ENCODE results near the gene MACROH2A1.

The MACROH2A1 gene

GRCh38 chr5:135396459-135397055, 2.5 kb downstream of the MACROH2A1 start:
- DNase-seq, result no peak

GRCh38 chr5:135395866-135396265, 3.2 kb downstream of the MACROH2A1 start:
- no peak for DNase-seq

- no peak for DNase-seq
Observed at GRCh38 chr5:135395451-135395850, 3.6 kb downstream of the MACROH2A1 start.

GRCh38 chr5:135394095-135394494, 4.9 kb downstream of the MACROH2A1 start:
- DNase-seq, result no peak

GRCh38 chr5:135393691-135394090, 5.3 kb downstream of the MACROH2A1 start:
- DNase-seq, result no peak

GRCh38 chr5:135393229-135393628, 5.8 kb downstream of the MACROH2A1 start:
- DNase-seq, result no peak

GRCh38 chr5:135392256-135392655, 6.8 kb downstream of the MACROH2A1 start:
- no peak for DNase-seq

GRCh38 chr5:135391869-135392255, 7.2 kb downstream of the MACROH2A1 start:
- no peak for DNase-seq

- no peak for DNase-seq
Observed at GRCh38 chr5:135391116-135391868, 7.7 kb downstream of the MACROH2A1 start.

GRCh38 chr5:135388860-135389435, 10.1 kb downstream of the MACROH2A1 start:
- DNase-seq, result no peak

- no peak for DNase-seq
Observed at GRCh38 chr5:135387629-135387960, 11.4 kb downstream of the MACROH2A1 start.

- DNase-seq, result no peak
Observed at GRCh38 chr5:135386886-135387628, 12.0 kb downstream of the MACROH2A1 start.

GRCh38 chr5:135386096-135386495, 12.9 kb downstream of the MACROH2A1 start:
- no peak for DNase-seq

- no peak for DNase-seq
Observed at GRCh38 chr5:135385576-135385975, 13.5 kb downstream of the MACROH2A1 start.

- no peak for DNase-seq
Observed at GRCh38 chr5:135384898-135385297, 14.1 kb downstream of the MACROH2A1 start.

GRCh38 chr5:135383803-135384495, 15.1 kb downstream of the MACROH2A1 start:
- DNase-seq, result no peak

- DNase-seq, result no peak
Observed at GRCh38 chr5:135382981-135383380, 16.1 kb downstream of the MACROH2A1 start.

GRCh38 chr5:135382106-135382790, 16.8 kb downstream of the MACROH2A1 start:
- no peak for DNase-seq

GRCh38 chr5:135379046-135379654, 19.9 kb downstream of the MACROH2A1 start:
- DNase-seq, result peak in 1 of 2 experiments; percentile 52

- DNase-seq, result no peak
Observed at GRCh38 chr5:135377751-135378680, 21.0 kb downstream of the MACROH2A1 start.
